Activated CD8-positive, alpha-beta memory T cell treated with anti-CD3 and anti-CD28 coated beads for 4 hours (primary cell): Measurements from ENCODE around the gene NCKAP5.

Experiments used
- DNase-seq, 2 donors: peaks; one replicate each; pipeline ENCODE4 v3.0.0-alpha.2; 2020; ENCODE audit warnings: low read depth in 2 of 2

Gene NCKAP5

DNA sequence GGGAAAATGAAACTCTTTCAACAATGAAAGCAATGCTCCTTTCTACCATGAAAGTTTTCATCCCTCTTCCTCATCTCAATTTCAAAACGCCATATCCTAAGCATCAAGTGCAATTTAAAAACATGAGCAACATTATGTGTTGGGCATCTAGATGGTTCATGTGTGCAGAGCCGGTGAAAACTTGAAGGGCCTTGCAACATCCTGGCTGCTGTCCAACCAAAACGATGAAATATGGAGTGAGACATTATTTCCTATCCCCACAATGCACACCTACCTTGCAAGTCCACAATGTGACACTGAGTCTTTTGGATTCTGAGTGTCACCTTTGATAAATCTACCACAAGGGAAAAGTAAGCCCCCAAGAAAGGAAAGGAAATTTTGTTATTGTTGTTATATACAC, 110.0 kb downstream of the NCKAP5 start:
- no peak for DNase-seq

DNA sequence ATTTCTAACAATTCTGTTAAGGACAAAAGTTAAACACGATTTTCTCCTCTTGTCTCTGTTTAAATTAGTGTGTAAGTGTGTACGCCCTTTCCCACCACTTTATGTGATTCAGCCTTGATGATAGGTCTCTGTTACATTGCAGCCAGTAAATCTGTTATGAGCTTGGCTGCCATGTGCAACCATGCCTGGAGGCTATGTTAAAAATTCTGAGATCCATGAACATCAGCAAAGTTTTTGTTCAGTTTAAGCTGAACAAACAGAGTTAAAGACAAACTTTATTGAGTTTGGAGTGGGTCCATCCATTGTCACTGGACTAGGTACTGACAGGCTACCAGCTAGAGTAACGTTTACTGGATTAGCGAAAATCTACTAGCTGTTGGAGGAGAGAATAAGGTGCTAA, 110.4 kb downstream of the NCKAP5 start:
- DNase-seq, result no peak

DNA sequence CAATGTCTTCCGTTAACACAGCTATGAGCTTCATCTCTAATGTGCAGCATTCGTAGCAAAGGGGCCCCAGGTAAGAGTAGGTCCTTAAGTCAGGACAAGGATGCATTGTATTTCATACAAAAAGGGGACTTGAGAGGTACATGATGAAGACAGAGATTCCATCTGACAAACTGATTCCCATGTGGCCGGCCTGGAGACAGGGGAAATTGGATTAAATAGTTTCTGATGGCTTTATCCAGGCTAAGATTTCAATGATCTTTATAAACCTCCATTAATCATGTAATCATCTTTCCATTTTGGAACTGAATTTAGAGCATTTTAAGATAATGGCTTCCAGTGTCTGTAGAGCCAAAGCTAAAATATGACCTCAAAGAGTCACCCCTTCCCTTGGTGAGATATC, 111.3 kb downstream of the NCKAP5 start:
- DNase-seq, result no peak

DNA sequence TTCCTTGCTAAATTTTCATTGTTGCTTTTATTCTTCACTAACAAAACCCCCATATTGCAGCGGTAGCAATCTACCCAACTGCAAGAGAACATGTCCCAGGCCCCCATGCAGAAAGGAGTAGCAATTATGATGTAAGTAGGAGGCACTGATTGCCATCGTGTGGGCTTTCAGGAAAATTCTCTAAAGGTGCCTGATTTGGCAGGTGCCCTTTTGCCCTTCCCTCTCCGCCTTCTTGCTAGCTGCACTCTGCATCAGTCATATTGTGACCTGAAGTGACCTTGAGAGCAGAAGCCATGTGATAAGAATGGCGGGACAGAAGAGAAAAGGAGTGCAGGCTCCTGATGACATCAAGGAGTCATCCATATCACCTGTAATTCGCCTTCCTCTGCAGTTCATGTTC, 112.1 kb downstream of the NCKAP5 start:
- no peak for DNase-seq

DNA sequence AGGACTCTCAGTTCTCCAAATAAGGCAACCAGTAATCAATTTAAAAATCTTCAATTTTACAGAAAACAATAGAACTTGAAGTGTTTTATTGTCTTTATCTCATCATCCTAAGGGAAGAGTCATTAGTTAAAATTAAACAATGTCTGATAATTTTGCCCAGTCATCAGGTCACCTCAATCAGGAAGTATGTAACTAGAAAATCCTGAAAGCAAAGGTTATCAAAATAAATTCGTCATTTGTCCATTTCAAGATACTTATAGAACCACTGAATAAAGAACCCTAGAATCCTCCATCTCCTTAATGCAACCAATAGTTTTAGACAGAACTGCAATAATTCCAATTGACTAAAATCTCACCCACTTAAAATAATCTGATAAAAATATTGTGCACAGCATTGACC, 115.2 kb downstream of the NCKAP5 start:
- no peak for DNase-seq

DNA sequence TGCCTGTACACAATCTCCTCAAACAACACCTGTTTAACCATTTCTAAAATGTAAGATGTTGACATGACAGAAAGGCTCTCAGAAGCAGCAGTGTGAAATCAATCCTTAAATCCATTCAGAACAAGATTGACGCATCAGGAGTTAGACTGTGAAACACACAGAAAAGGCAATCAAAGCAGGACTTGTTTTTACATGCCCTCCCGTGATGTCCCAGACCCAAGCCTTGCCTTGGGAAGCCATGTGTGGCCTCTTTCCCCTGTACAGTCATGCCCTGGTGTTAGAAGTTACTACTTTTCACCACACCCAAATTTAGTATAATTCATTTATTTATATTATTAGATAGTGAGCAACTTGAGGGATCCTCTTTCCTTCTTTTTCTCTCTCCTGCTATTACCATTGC, 115.7 kb downstream of the NCKAP5 start:
- no peak for DNase-seq

DNA sequence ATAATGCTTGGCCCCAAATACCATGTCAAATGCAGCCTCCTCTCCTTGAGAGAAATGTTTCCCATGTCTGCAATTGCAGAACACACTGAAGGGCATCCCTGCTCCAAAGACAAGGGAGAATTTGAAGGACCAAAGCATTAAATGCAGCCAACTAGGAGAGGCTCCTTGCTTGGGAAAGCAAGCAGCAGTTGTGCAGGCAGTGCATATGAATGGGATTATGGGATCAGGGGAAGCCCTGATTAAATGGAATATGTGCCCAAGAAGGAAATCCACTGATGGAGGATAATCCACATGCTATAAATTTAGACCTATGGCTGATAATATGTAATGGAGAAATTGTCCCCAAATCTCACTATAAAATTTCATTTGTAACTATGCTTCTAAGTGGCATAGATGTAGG, 116.1 kb downstream of the NCKAP5 start:
- DNase-seq, result no peak

DNA sequence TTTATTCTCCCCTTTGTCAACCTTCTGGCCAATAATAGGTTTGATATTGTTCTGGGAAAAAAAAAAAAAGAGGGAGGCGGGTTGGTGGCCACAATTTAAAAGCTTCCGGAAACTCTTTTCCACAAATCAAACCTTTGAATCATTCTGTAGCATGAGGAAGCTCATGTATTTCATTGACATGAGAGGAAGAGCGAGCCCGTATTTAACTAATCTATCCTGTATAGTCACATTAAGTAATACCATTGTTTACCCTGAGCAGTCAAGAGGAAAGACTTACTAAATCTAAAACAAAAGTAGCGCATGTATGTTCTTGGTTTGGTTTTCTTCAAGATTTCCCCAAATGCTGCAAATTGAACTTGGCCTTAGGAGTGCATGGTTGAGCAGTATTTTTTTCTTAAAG, 120.1 kb downstream of the NCKAP5 start:
- DNase-seq, result no peak

DNA sequence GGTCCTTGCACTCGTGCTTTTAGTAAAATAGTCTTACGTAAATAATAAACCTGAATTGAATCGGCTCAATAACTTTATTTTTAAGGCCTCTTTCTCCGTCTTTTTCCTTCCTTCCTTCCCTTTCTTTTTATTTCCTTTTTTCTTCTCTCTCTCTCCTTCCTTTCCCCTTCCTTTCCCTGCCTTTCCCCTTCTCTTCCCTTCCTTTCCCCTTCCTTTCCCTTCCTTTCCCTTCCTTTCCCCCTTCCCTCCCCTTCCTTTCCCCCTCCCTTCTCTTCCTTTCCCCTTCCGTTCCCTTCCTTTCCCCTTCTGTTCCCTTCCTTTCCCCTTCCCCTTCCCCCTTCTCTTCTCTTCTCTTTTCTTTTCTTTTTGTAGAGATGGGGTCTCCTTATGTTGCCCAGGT, 121.0 kb downstream of the NCKAP5 start:
- no peak for DNase-seq

DNA sequence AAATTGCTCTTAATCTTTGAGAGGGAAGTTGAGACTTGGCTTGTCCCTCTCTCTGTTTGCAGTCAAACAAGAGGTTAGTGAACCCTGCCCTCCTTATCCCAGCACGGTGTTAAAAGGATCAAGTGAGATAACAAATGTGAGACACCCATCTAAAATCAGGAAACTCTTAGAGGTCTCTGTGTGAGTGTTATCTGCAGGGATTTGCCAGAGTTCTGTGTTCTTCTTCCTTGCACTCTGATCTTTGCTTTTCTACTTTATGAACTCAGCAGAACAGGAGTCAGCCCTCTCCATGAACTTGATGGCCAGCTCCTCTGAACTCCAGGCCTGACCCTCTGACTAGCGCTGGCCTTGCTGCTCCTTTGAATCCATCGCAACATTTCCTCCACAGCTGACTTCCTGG, 123.8 kb downstream of the NCKAP5 start:
- no peak for DNase-seq

DNA sequence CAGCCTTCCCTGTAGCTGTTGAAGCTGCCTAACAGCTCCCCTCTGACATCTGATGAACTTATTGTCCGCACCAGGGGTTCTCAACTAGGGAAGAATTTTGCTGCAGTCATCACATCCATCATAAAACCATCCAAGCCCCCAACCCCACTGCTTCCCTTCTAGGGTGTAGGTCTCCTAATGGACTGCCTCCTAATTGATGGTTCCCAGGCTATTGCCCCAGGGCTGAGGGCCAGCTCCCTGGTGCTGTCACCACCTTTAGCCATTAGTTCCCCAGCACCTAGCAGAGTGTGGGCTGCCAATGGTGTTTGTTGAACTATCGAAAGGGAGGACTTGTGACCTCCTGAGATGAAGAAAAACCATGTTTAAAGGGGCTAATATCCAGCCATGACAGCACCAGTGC, 125.9 kb downstream of the NCKAP5 start:
- no peak for DNase-seq

DNA sequence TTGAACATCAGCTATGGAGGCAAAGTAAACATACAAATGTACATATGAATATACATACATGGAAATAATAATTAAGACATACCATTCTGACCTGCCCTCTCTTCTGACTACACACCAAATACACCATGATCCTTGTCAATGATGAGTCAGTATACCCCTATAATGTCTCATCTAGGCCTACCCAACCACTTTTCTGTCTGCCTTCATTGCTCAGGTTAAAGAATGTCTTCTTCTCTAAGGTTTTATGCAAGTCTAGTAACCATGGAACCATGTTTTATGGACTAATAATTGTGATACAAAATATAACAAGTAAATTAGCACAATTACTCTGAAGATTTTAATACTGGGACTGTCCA, 128.7 kb downstream of the NCKAP5 start:
- no peak for DNase-seq

DNA sequence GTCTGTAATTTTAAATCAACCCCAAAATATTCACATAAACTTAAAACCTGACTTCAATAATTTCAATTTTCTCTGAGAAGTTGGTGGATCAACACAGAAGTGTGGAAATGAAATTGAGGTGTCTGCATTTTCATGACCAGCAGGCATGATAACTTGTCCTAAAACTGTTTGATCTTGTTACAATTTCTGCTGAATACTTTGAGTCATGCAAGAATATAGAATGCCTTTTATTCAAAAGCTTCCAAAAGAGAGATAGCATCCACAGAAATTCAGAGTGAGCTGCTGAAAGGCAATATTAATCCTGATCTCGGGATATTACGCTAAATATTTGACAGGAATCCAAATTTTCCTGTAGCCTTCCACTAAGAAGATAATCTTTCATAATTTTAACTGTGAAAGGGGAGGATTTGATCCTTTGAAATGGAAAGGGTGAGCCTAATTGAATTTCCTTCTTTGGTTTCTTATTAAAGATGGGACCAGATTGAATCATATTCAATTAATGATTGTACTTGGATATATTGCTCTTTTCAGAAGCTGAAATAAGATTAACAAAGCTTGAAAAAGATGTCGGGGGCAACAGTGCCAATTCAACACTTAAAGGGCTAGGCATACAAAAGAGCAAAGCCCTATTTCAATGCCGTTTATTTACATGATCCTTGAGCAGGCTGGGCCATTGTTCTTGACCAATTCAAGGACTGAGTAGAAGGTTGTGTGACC, 129.3 kb downstream of the NCKAP5 start:
- DNase-seq, result no peak

DNA sequence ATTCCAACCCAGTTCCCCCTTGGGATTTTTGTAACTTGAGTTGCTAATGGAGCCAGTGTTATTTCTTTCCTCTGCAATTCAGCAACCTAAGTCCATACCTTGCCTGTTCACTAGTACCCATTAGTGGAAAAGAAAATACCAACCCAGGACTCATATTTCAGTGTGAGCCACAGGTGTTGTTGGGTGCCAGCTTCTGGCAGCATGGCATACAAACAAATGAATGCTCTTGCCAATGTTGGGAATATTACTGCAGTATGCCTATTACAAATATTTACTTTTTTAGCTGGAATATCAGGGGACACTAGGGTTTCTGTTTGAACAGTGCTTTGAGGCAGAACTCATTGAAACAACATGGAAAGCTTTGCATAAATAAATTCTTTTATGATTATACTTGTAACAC, 130.2 kb downstream of the NCKAP5 start:
- DNase-seq, result no peak

DNA sequence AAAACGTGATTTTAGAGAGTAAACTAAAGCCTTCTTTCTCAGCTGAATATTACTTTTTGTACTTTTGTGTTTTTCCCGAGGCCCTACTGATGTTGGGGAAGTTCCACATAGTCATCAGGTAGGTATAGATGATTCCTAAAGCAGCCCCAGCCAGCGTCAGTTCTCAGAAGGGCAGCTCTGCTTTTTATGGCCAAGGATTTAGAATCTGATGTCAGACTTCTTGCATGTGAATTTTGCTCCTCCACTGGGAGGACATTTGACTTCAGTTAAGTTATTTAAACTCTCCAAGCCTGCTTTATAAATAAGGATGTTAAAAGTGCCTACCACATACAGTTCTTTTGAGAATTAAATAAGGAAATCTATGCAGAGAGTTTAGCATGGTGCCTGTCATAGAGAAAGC, 130.8 kb downstream of the NCKAP5 start:
- no peak for DNase-seq

DNA sequence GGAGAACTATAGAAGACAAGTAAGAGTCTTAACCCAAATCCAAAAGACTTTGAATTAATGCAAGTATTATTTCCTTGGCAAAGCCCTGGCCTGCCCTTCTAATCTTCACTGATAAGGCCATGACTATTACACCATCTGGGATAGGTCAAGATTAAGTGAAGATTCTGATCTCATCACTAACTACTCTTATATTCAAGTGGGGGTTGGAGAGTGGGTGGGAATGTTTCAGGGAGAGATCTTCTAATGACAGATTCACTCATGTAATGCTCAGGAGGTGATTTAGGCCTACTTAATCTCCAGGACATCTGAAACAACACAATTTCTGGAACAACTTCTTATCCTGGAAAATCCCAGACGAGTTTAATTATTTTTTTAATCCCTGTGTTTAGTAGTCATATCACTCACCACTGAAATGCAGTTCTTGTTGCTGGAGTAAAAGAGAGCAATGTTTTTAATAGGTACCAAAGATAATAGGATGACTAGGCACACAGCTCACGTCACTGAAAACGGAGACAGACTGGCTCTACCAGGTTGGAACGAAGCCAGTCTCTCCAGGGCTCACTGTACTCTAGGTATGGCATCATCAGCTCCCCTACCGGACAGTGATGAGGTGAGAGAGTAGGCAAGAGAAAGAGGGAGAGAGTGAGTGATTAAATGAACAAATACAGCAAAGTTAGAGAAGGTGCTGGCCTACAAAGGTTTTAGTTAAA, 133.1 kb downstream of the NCKAP5 start:
- DNase-seq, result no peak

DNA sequence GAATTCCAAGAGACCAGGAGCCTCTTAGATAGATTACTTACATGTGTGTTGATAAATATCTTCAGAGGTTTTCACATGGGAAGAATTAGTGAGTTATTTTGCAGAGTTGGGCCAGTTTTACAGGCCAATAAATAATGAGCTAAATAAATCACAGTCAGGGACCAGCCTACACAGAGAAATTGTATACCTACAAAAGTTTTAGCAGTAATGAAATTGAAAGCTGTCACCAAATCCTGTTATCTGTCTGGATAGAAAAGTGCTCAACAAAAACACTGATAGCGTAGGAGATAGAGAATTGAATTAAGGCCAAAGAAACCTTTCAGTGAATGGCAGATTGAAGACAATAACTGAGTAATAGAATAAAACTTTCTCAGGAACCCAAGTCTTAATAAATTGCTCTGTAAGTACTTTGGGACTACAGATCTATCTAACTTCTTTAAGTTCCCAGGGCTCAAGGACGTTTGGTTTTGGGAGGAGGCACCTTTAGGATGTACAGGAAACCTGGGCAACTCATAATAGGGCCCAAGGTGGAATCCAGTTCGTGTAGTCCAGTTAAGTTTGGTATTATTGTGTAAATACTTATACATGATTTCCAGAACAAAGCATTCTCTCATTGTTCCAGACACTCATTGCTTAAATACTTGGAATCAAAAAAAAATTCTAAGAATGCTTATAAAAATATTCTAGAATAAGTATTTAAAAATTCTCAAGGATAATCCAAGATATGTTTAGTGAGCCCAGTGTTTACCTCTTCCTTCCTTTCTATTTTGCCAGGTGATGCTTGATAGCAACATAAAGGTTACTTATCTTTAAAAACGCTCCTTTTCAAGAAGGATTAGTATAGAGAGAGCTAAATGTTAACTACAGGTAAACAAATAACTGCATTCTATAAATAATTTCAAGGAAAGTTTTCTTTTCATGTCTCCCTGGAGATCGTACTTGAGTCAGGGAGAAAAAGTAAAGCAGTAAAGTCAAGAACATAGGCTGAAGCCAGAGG, 134.5 kb downstream of the NCKAP5 start:
- DNase-seq, result no peak

DNA sequence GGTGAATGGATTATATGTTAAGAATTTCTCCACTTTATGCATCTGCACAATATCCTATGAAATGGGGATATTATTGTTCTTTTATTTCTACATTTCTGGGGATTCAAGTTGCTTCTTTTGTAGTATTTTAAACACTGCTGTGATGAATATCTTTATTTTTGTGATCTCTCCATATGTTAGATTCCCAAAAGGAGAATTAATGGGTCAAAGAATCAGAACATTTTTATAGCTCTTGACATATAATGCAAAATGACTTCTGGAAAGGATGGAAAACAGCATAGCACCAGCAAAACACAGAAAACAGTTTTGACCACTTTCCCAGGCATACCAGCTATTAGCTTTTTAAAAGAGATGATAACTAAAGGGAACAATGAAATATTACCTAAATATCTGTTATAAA, 135.5 kb downstream of the NCKAP5 start:
- DNase-seq, result no peak

DNA sequence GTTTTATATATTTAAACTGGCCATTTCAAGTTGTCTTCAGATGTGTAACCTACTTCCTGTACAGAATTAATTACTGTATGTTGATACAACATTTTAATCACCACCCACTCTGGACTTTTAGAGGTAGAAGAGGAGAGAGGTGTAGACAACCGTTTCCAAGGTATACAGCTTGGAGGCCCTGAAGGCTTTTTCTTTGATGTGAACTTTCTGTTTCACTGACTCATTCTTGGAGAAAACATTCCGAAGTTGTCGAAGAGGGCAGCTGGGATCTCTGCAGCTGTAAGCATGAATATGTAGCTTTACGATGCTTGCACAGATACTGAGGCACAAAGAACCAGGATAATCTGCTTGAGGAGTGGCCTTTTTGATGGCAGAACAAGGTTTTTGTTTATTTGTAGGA, 137.0 kb downstream of the NCKAP5 start:
- no peak for DNase-seq

DNA sequence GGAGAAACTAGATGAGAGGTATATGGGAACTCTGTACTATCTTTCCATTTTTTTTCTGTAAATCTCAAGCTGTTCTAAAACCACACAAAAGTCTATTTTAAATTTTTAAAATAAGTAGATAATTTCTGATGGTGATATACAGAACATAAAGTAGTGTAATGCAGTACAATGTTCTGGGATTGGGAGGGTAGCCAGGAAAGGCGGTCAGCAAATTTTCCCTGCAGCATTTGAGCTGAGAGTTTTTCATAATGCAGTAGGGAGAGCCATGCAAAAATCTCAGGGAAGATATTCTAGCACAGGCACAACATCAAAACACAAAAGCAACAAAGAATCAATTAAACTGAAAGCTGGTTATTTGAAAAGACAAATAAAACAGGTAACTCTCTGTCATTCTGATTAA, 141.5 kb downstream of the NCKAP5 start:
- no peak for DNase-seq

DNA sequence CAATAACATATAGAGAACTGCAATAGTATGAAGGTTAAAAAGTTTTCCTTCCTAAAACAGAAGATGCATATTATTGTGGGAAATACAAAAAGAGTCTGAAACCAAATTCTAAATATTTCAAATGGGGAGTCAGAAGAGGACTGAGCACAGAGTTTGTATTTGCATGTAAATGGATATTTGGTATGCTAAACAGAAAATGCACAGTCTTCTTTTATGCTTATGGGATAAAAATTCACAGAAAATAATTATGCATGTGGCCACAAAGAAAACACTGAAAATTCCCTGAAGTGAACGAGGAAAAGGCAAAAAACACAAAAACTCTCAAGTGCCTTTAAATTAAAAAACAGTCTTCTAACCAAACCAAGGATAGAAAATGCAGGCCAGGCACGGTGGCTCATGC, 142.7 kb downstream of the NCKAP5 start:
- no peak for DNase-seq

DNA sequence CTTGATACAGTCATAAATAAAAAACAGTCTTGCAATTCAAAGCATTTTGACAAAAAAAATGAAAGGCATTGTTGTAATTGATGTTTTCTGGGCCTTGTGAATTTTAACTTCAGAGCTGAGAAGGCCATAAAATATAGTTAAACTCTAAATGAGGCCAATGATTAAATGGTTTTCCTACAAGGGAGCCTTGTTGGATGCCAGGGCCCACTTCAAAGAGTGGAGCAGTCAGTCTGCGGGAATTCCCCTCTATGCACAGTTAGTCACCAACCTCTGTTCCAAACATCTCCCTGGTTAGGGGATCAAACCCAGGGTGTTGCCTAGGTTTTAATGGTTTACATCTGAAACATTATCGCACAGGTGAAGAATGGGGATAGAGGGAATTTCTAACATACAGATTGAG, 143.4 kb downstream of the NCKAP5 start:
- DNase-seq, result no peak

DNA sequence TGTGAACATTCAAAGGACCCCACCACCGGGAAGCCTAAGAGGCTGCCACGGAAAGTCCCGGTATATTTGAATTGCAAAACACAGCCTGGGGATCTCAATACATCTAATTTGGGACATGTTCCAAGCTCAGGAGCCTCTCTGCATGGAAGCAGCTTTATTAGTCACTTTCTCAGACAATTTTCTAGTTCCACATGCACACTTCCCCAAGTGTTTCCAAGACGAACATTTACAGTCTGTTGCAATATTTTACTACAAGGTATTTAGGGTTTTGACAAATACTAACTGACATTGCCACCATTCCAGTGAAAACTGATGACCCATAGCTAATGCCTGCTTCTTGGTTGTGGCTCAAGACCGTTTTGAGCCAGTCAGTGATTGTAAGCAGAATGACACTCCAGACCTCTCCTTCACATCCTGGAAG, 145.3 kb downstream of the NCKAP5 start:
- no peak for DNase-seq
